Duodenal mucosa (tissue), 2 donors: ENCODE measurements around the gene PNPLA5.
A peak's percentile ranks its signal among the peaks of the same experiment; 100 is the strongest.
"Not testable (repeated sequence)": the region's sequence is repeated elsewhere in the genome, so short reads cannot be mapped to it uniquely, and the experiment has no call there.

Experiments used
- H3K27ac ChIP-seq: one replicate; pipeline ENCODE4 v1.7.0; 2013; ENCODE audit warnings: low read depth, low read length
- H3K27me3 ChIP-seq, 2 donors: one replicate each; pipeline ENCODE4 v1.7.0; 2013; ENCODE audit warnings: low read length in 2 of 2, control low read depth in 1 of 2; ENCODE audit not compliant: insufficient read depth in 2 of 2, control insufficient read depth in 1 of 2
- H3K36me3 ChIP-seq, 2 donors: one replicate each; pipeline ENCODE4 v1.7.0; 2013; ENCODE audit warnings: low read length in 2 of 2, control low read depth in 1 of 2; ENCODE audit not compliant: insufficient read depth in 2 of 2, control insufficient read depth in 1 of 2
- H3K4me1 ChIP-seq, 2 donors: one replicate each; pipeline ENCODE4 v1.7.0; 2013; ENCODE audit warnings: low read length in 2 of 2, control low read depth in 1 of 2; ENCODE audit not compliant: insufficient read depth in 2 of 2, control insufficient read depth in 1 of 2
- H3K4me3 ChIP-seq, 2 donors: one replicate each; pipeline ENCODE4 v1.7.0; 2013; ENCODE audit warnings: low read length in 2 of 2, low read depth in 1 of 2
- H3K9ac ChIP-seq, 2 donors: one replicate each; pipeline ENCODE4 v1.7.0; 2013; ENCODE audit warnings: low read length in 2 of 2, low read depth in 1 of 2
- H3K9me3 ChIP-seq, 2 donors: one replicate each; pipeline ENCODE4 v1.7.0; 2013; ENCODE audit warnings: low read length in 2 of 2, control low read depth in 1 of 2; ENCODE audit not compliant: control insufficient read depth in 1 of 2

PNPLA5 gene

GRCh38 chr22:43923191-43923590 is 31.4 kb upstream of the PNPLA5 start:
- H3K27ac ChIP-seq: no peak overlapping the region
- H3K27me3 ChIP-seq: no peaks in the 10 kb centered on the region
- no peaks in the 10 kb centered on the region for H3K9me3 ChIP-seq
- no peaks in the 10 kb centered on the region for H3K36me3 ChIP-seq
- peak overlapping the region; percentile 60 to 63 for H3K4me3 ChIP-seq
- H3K4me1 ChIP-seq: peaks cover 6 to 24% of the 10 kb centered on the region in 2 donors
- peak overlapping the region in 1 of 2 donors; percentile 54 for H3K9ac ChIP-seq

- Histone ChIP-seq H3K27ac (no peak overlapping the region), H3K27me3 (no peaks in the 10 kb centered on the region), H3K36me3 (no peaks in the 10 kb centered on the region), H3K9ac (no peak overlapping the region), H3K9me3 (no peaks in the 10 kb centered on the region), H3K4me1 (peaks cover 6 to 24% of the 10 kb centered on the region in 2 donors), H3K4me3 (no peak overlapping the region)
These were observed 30.3 kb upstream of the PNPLA5 start for GRCh38 chr22:43922123-43922522.

DNA sequence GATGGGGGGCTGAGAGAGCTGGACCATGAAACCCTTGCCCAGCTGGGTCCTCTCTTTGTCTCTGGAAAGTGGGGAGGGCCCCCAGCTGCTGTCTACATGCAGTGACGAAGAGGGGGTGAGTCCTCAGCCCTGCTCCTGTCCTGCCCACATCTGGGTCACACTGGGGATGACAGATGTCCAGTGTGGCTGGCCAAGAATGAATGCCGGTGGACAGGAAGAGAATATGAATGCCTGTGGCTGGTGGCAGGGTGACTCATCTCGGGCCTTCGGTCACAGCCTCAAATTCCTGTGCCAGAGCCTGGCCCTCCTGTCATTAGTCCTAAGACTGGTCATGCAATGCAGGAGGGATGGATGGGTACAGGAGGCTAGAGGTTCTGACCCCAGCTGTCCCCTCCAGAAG is 29.6 kb upstream of the PNPLA5 start:
- Histone ChIP-seq H3K4me3 (no peak overlapping the region), H3K27ac (no peak overlapping the region), H3K9ac (no peak overlapping the region), H3K4me1 (peaks cover 6 to 24% of the 10 kb centered on the region in 2 donors), H3K9me3 (no peaks in the 10 kb centered on the region), H3K36me3 (no peaks in the 10 kb centered on the region), H3K27me3 (no peaks in the 10 kb centered on the region)

DNA sequence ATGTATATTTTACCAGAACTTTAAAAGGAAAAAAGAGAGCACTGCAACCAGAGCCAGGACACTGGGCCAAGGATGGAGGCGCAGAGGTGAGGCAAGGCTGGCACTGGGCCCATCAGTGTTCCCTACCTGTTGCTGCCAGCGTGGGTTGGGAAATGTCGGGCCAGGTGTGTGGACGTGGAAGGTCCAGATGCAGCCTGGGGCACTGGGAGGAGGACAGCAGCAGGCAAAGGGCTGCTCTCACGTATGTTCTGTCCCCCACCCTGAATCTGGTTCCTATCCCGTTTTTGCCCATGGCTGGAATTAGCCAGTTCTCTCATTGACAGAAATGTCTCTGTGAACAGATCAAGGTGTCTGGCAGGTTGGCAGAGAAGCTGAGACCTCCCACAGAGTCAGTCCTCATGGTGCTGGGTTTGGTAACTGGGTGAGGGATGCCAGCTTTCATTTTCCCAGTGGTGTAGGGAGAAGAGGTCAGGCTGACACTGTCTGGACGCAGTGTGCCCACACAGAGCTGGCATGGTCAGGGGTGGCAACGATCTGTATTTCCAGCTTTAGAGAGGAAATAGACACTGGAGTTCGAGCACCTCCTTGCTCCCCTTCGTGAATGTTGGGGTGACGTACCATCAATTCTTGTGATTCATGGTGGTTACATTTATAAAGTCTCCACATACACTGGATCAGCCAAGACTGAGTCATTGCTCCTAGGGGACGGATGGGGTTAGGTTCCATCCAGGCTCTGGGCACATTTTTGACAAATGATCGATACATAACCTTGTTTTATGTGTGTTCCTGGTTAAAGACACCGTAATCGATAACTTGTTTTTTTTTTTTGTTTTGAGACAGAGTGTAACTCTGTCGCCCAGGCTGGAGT is 27.5 kb upstream of the PNPLA5 start:
- H3K9me3 ChIP-seq: no peaks in the 10 kb centered on the region
- H3K4me3 ChIP-seq: no peak overlapping the region
- no peak overlapping the region for H3K27ac ChIP-seq
- H3K36me3 ChIP-seq: no peaks in the 10 kb centered on the region
- H3K9ac ChIP-seq: no peak overlapping the region
- H3K27me3 ChIP-seq: no peaks in the 10 kb centered on the region
- H3K4me1 ChIP-seq: peaks cover 0 to 9% of the 10 kb centered on the region in 2 donors

DNA sequence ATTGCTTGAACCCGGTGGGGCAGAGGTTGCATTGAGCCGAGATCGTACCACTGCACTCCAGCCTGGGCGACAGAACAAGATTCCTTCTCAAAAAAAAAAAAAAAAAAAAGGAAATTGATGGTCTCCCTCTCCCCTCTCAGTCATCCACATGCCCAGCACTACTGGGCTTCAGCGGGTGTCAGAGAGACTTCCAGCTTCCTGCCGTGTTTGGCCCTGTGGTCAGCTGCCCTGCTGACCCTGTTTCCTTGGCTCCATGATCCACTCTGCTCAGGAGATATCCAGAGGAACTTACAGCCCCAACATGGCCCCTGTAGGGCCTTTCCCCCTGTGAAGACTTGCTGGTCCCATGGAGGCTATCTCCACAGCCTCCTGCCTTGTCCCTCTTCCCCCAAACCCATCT is 25.7 kb upstream of the PNPLA5 start:
- Histone ChIP-seq H3K27ac (no peak overlapping the region), H3K9me3 (no peaks in the 10 kb centered on the region), H3K9ac (no peak overlapping the region), H3K36me3 (no peaks in the 10 kb centered on the region), H3K4me3 (no peak overlapping the region), H3K4me1 (no peaks in the 10 kb centered on the region), H3K27me3 (no peaks in the 10 kb centered on the region)

DNA sequence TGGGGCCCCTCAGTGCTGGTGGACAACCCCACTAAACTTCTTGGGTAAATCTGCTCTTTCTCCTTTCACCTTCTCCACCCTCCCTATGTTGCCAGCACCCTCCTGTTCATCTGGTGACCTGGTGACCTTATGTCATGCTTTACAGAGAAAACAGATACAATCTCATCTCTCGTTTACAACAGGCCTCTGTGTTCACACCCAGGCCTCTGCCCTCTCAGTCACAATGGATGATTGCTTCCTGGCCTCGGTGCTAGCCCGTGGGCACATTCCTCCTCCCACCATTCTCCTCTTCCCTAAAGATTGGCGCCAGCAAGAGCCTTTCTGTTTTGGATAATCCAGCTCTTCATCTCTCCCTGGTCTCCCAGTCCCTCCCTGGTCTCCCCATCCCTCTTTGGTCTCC is 19.5 kb upstream of the PNPLA5 start:
- H3K27ac ChIP-seq: no peak overlapping the region

GRCh38 chr22:43910178-43910695 is 18.4 kb upstream of the PNPLA5 start:
- Histone ChIP-seq H3K27me3 (no peaks in the 10 kb centered on the region), H3K4me1 (no peaks in the 10 kb centered on the region), H3K9me3 (no peaks in the 10 kb centered on the region), H3K27ac (no peak overlapping the region), H3K4me3 (no peak overlapping the region), H3K9ac (no peak overlapping the region), H3K36me3 (no peaks in the 10 kb centered on the region)

More for the DNA sequence above, 19.5 kb upstream of the PNPLA5 start:
- Histone ChIP-seq H3K27me3 (no peaks in the 10 kb centered on the region), H3K9me3 (no peaks in the 10 kb centered on the region), H3K9ac (no peak overlapping the region), H3K4me3 (no peak overlapping the region), H3K36me3 (no peaks in the 10 kb centered on the region), H3K4me1 (no peaks in the 10 kb centered on the region)

DNA sequence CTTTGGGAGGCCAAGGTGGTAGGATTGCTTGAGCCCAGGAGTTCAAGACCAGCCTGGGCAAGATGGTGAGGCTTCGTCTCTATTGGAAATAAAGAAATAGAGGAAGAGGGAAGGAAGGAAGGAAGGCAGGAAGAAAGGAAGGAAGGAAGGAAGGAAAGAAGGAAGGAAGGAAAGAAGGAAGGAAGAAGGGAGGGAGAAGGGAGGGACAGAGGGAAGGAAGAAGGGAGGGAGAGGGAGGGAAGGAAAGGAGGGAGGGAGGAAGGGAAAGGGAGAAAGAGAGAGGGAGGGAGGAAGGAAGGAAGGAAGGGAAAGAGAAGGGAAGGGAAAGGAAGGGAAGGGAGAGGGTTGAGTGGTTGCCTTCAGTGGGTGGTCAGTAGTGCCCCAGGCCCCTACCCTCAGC is 17.9 kb upstream of the PNPLA5 start:
- no peak overlapping the region for H3K9ac ChIP-seq
- H3K27ac ChIP-seq: no peak overlapping the region
- H3K4me1 ChIP-seq: no peaks in the 10 kb centered on the region
- H3K36me3 ChIP-seq: no peaks in the 10 kb centered on the region
- no peaks in the 10 kb centered on the region for H3K27me3 ChIP-seq
- H3K9me3 ChIP-seq: no peaks in the 10 kb centered on the region
- H3K4me3 ChIP-seq: no peak overlapping the region

GRCh38 chr22:43905681-43906080 is 13.9 kb upstream of the PNPLA5 start:
- H3K4me1 ChIP-seq: no peaks in the 10 kb centered on the region
- no peaks in the 10 kb centered on the region for H3K36me3 ChIP-seq
- no peaks in the 10 kb centered on the region for H3K27me3 ChIP-seq
- no peak overlapping the region for H3K27ac ChIP-seq
- no peak overlapping the region for H3K4me3 ChIP-seq
- H3K9me3 ChIP-seq: no peaks in the 10 kb centered on the region
- no peak overlapping the region for H3K9ac ChIP-seq

DNA sequence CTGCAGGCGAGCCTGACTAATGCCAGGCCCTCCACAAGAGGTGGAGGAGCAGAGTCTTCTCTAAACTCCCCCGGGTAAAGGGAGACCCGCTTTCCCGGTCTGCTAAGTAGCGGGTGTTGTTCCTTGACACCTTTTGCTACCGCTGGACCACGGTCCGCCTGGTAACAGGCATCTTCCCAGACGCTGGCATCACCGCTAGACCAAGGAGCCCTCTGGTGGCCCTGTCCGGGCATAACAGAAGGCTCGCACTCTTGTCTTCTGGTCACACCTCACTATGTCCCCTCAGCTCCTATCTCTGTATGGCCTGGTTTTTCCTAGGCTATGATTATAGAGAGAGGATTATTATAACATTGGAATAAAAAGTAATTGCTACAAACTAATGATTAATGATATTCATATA is 12.6 kb upstream of the PNPLA5 start:
- H3K9ac ChIP-seq, H3K36me3 ChIP-seq, H3K9me3 ChIP-seq, H3K4me3 ChIP-seq, H3K27me3 ChIP-seq, H3K4me1 ChIP-seq, H3K27ac ChIP-seq: not testable (repeated sequence)
